ENCODE measurements around the gene HIPK1.

DNA sequence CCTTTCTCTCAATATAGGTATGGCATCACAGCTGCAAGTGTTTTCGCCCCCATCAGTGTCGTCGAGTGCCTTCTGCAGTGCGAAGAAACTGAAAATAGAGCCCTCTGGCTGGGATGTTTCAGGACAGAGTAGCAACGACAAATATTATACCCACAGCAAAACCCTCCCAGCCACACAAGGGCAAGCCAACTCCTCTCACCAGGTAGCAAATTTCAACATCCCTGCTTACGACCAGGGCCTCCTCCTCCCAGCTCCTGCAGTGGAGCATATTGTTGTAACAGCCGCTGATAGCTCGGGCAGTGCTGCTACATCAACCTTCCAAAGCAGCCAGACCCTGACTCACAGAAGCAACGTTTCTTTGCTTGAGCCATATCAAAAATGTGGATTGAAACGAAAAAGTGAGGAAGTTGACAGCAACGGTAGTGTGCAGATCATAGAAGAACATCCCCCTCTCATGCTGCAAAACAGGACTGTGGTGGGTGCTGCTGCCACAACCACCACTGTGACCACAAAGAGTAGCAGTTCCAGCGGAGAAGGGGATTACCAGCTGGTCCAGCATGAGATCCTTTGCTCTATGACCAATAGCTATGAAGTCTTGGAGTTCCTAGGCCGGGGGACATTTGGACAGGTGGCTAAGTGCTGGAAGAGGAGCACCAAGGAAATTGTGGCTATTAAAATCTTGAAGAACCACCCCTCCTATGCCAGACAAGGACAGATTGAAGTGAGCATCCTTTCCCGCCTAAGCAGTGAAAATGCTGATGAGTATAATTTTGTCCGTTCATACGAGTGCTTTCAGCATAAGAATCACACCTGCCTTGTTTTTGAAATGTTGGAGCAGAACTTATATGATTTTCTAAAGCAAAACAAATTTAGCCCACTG is 11.5 kb downstream of the HIPK1 start:
- TF ChIP-seq, protein P1, sequence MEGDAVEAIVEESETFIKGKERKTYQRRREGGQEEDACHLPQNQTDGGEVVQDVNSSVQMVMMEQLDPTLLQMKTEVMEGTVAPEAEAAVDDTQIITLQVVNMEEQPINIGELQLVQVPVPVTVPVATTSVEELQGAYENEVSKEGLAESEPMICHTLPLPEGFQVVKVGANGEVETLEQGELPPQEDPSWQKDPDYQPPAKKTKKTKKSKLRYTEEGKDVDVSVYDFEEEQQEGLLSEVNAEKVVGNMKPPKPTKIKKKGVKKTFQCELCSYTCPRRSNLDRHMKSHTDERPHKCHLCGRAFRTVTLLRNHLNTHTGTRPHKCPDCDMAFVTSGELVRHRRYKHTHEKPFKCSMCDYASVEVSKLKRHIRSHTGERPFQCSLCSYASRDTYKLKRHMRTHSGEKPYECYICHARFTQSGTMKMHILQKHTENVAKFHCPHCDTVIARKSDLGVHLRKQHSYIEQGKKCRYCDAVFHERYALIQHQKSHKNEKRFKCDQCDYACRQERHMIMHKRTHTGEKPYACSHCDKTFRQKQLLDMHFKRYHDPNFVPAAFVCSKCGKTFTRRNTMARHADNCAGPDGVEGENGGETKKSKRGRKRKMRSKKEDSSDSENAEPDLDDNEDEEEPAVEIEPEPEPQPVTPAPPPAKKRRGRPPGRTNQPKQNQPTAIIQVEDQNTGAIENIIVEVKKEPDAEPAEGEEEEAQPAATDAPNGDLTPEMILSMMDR (IDR thresholded peaks at IDR 0.05 in 4 of 5, conservative IDR thresholded peaks at IDR 0.05 in 1 of 5) = no peak
- no peak for TF ChIP-seq POLR2A (IDR thresholded peaks at IDR 0.05)
